H1 (cell line): ENCODE data around the gene NIT2. TPM values are rescaled to one million over a fixed set of nuclear protein-coding genes. Genes with fewer than 3 reads are reported as not detected.

ENCODE experiments used
- CTCF ChIA-PET: fragments of 300-600 bp; sonication (Branson Sonifier 250); formaldehyde crosslinking; loops from one replicate; lab custom pipeline; 2021; ENCODE audit not compliant: partially characterized antibody; lab: Charles Lee
- POLR2A ChIA-PET: fragments of 300-600 bp; sonication (Branson Sonifier 250); formaldehyde crosslinking; loops from one replicate; lab custom pipeline; 2021; ENCODE audit warnings: inconsistent platforms; ENCODE audit not compliant: partially characterized antibody; lab: Charles Lee
- DNase-seq, 2 experiments: peaks; one replicate each; pipeline versions ENCODE4 v3.0.0 to v3.0.0-alpha.2; 2010 to 2022; ENCODE audit warnings: low spot score in 2 of 2, low read depth in 1 of 2, mixed read lengths in 1 of 2
- FAIRE-seq: peaks from 2 replicates; lab custom pipeline; 2011; peaks lifted over from hg19 to GRCh38; lab: Jason Lieb, UNC
- H2AFZ ChIP-seq: 2 replicates; pipeline ENCODE4 v1.8.1; 2012; ENCODE audit warnings: low read length, inconsistent platforms
- H2AK5ac ChIP-seq: 2 replicates; pipeline ENCODE4 v1.6.1; 2013; ENCODE audit warnings: low read depth, low read length
- H2BK120ac ChIP-seq: replicated peaks from 2 replicates; pipeline ENCODE3; 2013; ENCODE audit warnings: low read depth, low read length, inconsistent platforms
- H2BK12ac ChIP-seq: 2 replicates; pipeline ENCODE4 v1.6.1; 2013; ENCODE audit warnings: low read depth, low read length
- H2BK15ac ChIP-seq: 2 replicates; pipeline ENCODE4 v1.6.1; 2013; ENCODE audit warnings: low read length
- H2BK20ac ChIP-seq: 2 replicates; pipeline ENCODE4 v1.6.1; 2013; ENCODE audit warnings: low read length
- H2BK5ac ChIP-seq: 2 replicates; pipeline ENCODE4 v1.6.1; 2013; ENCODE audit warnings: low read depth, low read length
- H3K14ac ChIP-seq: 2 replicates; pipeline ENCODE4 v1.6.1; 2013; ENCODE audit warnings: inconsistent platforms; ENCODE audit not compliant: insufficient read length
- H3K18ac ChIP-seq: 2 replicates; pipeline ENCODE4 v1.6.1; 2013; ENCODE audit warnings: low read length; ENCODE audit errors: extremely low read depth
- H3K23ac ChIP-seq: 2 replicates; pipeline ENCODE4 v1.6.1; 2013; ENCODE audit warnings: inconsistent platforms; ENCODE audit not compliant: insufficient read length
- H3K23me2 ChIP-seq: 2 replicates; pipeline ENCODE4 v1.6.1; 2013; ENCODE audit warnings: low read depth, low read length
- H3K27ac ChIP-seq: 2 replicates; pipeline ENCODE4 v1.6.1; 2011; ENCODE audit warnings: low read depth, low read length, inconsistent platforms
- H3K27me3 ChIP-seq, 4 experiments: replicated peaks in 1 of 4; 1 replicate in 1 of 4; 2 replicates in 3 of 4; pipeline versions ENCODE4 v1.6.1 to v1.8.1; 2011 to 2013; ENCODE audit warnings: low read length in 3 of 4, mild to moderate bottlenecking in 3 of 4, inconsistent platforms in 2 of 4, mixed read lengths in 2 of 4, moderate library complexity in 1 of 4; ENCODE audit not compliant: control insufficient read depth in 3 of 4, insufficient read depth in 3 of 4; ENCODE audit errors: extremely low read depth in 1 of 4
- H3K36me3 ChIP-seq, 4 experiments: 2 replicates each; pipeline versions ENCODE4 v1.6.1 to v1.8.1; 2011 to 2013; ENCODE audit warnings: mild to moderate bottlenecking in 4 of 4, low read length in 3 of 4, moderate library complexity in 2 of 4, control low read depth in 1 of 4, inconsistent platforms in 1 of 4; ENCODE audit not compliant: insufficient read depth in 4 of 4, control insufficient read depth in 2 of 4
- H3K4ac ChIP-seq: replicated peaks from 2 replicates; pipeline ENCODE3; 2013; ENCODE audit warnings: low read length, low read depth, mixed read lengths, inconsistent platforms; ENCODE audit not compliant: insufficient read length
- H3K4me1 ChIP-seq, 4 experiments: replicated peaks in 1 of 4; 1 replicate in 1 of 4; 2 replicates in 3 of 4; pipeline versions ENCODE4 v1.6.1 to v1.8.1; 2011 to 2013; ENCODE audit warnings: low read length in 3 of 4, inconsistent platforms in 2 of 4, mixed read lengths in 1 of 4; ENCODE audit not compliant: insufficient read depth in 4 of 4, control insufficient read depth in 3 of 4
- H3K4me2 ChIP-seq, 2 experiments: 2 replicates each; pipeline versions ENCODE4 v1.6.1 to v1.8.1; 2011 to 2013; ENCODE audit warnings: low read depth in 2 of 2, low read length in 2 of 2, control low read depth in 1 of 2, inconsistent platforms in 1 of 2, mild to moderate bottlenecking in 1 of 2; ENCODE audit not compliant: insufficient read depth in 1 of 2
- H3K4me3 ChIP-seq, 4 experiments: fragments of 200-600, 300-600 bp in 1 of 4; sonication (generic), shearing (Covaris generic), sonication (Bioruptor Twin) in 1 of 4; 2 replicates each; pipeline versions ENCODE4 v1.5.1 to v1.8.1; 2011 to 2016; ENCODE audit warnings: low read length in 4 of 4, low read depth in 3 of 4, control low read depth in 2 of 4, inconsistent platforms in 2 of 4, mild to moderate bottlenecking in 2 of 4, mixed read lengths in 1 of 4, moderate library complexity in 1 of 4; ENCODE audit not compliant: insufficient read depth in 2 of 4; ENCODE audit errors: extremely low read depth in 1 of 4
- H3K56ac ChIP-seq: replicated peaks from 2 replicates; pipeline ENCODE3; 2013; ENCODE audit warnings: low read depth, mild to moderate bottlenecking, mixed read lengths, low read length, inconsistent platforms; ENCODE audit not compliant: insufficient read length
- H3K79me1 ChIP-seq: 2 replicates; pipeline ENCODE4 v1.6.1; 2013; ENCODE audit warnings: low read depth, low read length, control low read depth
- H3K79me2 ChIP-seq, 2 experiments: 2 replicates each; pipeline versions ENCODE4 v1.6.1 to v1.8.1; 2012 to 2013; ENCODE audit warnings: low read length in 2 of 2, mild to moderate bottlenecking in 2 of 2, inconsistent platforms in 1 of 2; ENCODE audit not compliant: insufficient read depth in 2 of 2, control insufficient read depth in 1 of 2
- H3K9ac ChIP-seq, 4 experiments: replicated peaks in 1 of 4; 1 replicate in 1 of 4; 2 replicates in 3 of 4; pipeline versions ENCODE4 v1.6.1 to v1.8.1; 2011 to 2013; ENCODE audit warnings: low read depth in 3 of 4, low read length in 3 of 4, control low read depth in 2 of 4, mild to moderate bottlenecking in 2 of 4, moderate library complexity in 2 of 4, inconsistent platforms in 1 of 4; ENCODE audit errors: extremely low read depth in 1 of 4
- H3K9me3 ChIP-seq, 2 experiments: 2 replicates each; pipeline versions ENCODE4 v1.6.1 to v1.8.1; 2012 to 2013; ENCODE audit warnings: mild to moderate bottlenecking in 2 of 2, moderate library complexity in 2 of 2, control low read depth in 1 of 2, inconsistent platforms in 1 of 2, low read depth in 1 of 2, low read length in 1 of 2, mixed read lengths in 1 of 2; ENCODE audit not compliant: insufficient read depth in 2 of 2
- H4K20me1 ChIP-seq, 2 experiments: replicated peaks in 1 of 2; 2 replicates each; pipeline versions ENCODE3 to v1.8.1; 2011 to 2013; ENCODE audit warnings: inconsistent platforms in 2 of 2, low read length in 2 of 2, mild to moderate bottlenecking in 1 of 2; ENCODE audit not compliant: insufficient read depth in 2 of 2, control insufficient read depth in 1 of 2
- H4K5ac ChIP-seq: 2 replicates; pipeline ENCODE4 v1.6.1; 2013; ENCODE audit warnings: low read length, low read depth, mixed read lengths, inconsistent platforms; ENCODE audit not compliant: insufficient read length
- H4K8ac ChIP-seq: 2 replicates; pipeline ENCODE4 v1.8.0; 2013; ENCODE audit warnings: mild to moderate bottlenecking, moderate library complexity, low read length, inconsistent platforms; ENCODE audit not compliant: insufficient read depth; ENCODE audit errors: extremely low read depth
- H4K91ac ChIP-seq: replicated peaks from 2 replicates; pipeline ENCODE3; 2013; ENCODE audit warnings: low read length, mixed read lengths, inconsistent platforms; ENCODE audit not compliant: insufficient read length
- CBX5 ChIP-seq: fragments of 300-800, 300-1000 bp; sonication (generic); IDR thresholded peaks from 2 replicates; pipeline ENCODE4 v1.7.1; 2016; ENCODE audit warnings: antibody characterized with exemption, low read length, low read depth
- USF2 ChIP-seq: IDR thresholded peaks from 2 replicates; pipeline ENCODE4 v1.6.1; 2011; ENCODE audit warnings: low read length, improper control_type of control experiment
- YY1 ChIP-seq: IDR thresholded peaks from 2 replicates; pipeline ENCODE4 v1.6.1; 2011; ENCODE audit warnings: low read depth, mild to moderate bottlenecking, low read length
- WGBS, 2 experiments: shearing (Covaris generic) in 1 of 2; methylation state at CpG; one replicate each; pipeline versions ENCODE4 v1.1.6 to v1.1.7; 2013 to 2015; ENCODE audit warnings: low lambda C conversion rate in 2 of 2, mixed read lengths in 2 of 2, inconsistent platforms in 1 of 2, low coverage in 1 of 2, missing lambda C conversion rate in 1 of 2; ENCODE audit not compliant: insufficient replicate concordance in 2 of 2, insufficient coverage in 1 of 2, insufficient read length in 1 of 2; ENCODE audit errors: extremely low coverage in 1 of 2, missing lambda C conversion rate in 1 of 2; 5-methylcytosine and 5-hydroxymethylcytosine counted together
- polyA plus RNA-seq, 7 experiments: library from polyadenylated mRNA; depleted of rRNA in 3 of 7; stranded (reverse) in 5 of 7; unstranded in 2 of 7; fragments of >200 nt in 5 of 7; fragments of 200-250 nt in 2 of 7; gene quantifications; 1 replicate in 5 of 7; 2 replicates in 1 of 7; 4 replicates in 1 of 7; pipeline versions ENCODE4 v1.2.1 to v1.2.3, GENCODE V29; 2011 to 2013; ENCODE audit warnings: missing spikeins in 2 of 7, mixed read lengths in 2 of 7
- total RNA-seq: library from RNA; stranded (reverse); fragmentation: NEBNext Ultra II Directional; extraction: Animal tissue kit (Norgen Biotek cat#: 25700); gene quantifications from 2 replicates; pipeline ENCODE4 v1.2.1, GENCODE V29; 2021
- TF ChIP-seq, protein P1 (sequence below), 3 experiments: IDR thresholded peaks; 1 replicate in 2 of 3; 2 replicates in 1 of 3; pipeline versions ENCODE4 v1.5.1 to v1.6.1; 2011; ENCODE audit warnings: low read length in 3 of 3, mild to moderate bottlenecking in 3 of 3, inconsistent platforms in 2 of 3, low read depth in 1 of 3, moderate library complexity in 1 of 3; ENCODE audit not compliant: insufficient read depth in 1 of 3; ENCODE audit errors: control extremely low read depth in 1 of 3

Gene NIT2
- total and polyA plus RNA-seq, 2 of the 8 experiments (the other 6 are each of a cell fraction or from before 2014, with no cell fraction given): 15.2 to 25.3 TPM

DNA sequence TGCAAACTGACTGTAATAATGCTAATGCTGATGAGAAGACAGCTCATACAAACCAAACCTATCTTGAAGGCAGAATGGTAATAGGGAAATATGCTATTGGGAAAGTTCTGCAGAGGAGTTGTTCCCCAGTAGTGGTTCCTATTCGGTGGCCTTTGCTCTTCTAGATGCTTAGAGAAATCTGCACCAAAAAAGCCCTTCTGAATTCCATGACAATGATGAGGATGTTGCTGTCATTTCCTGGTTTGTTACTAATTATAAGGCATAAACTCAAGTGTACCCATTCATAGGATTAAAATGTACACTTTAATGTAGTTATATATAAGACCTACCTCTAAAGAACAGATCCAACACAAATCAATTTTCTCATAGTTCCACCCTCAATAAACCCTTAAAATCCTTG lies 36.2 kb downstream of the NIT2 start:
- no peak overlapping the region for H4K91ac ChIP-seq
- 0 out of 2 replicates have a peak, but pooled peaks cover 2% of the 10 kb centered on the region for H3K79me1 ChIP-seq
- peaks cover 0 to 1% of the 10 kb centered on the region in 2 experiments for H4K20me1 ChIP-seq
- CTCF ChIA-PET: interaction anchor here (0.9 kb wide), 1 partner anchor 16 kb away, joined by 5 read pairs; no protein-coding TSS in a partner anchor
- DNase-seq: no peak
- no peak overlapping the region for H2AK5ac ChIP-seq
- H3K27me3 ChIP-seq: no peaks in the 10 kb centered on the region
- H3K9ac ChIP-seq: no peak overlapping the region
- 88% methylated on average over 1 of the region's 1 CpG; no CpG with 5 or more reads in 1 of the 2 experiments for WGBS, 2 experiments
- no peak overlapping the region for H2AFZ ChIP-seq
- no peak overlapping the region for H3K4me3 ChIP-seq
- H2BK5ac ChIP-seq: no peak overlapping the region
- POLR2A ChIA-PET: interaction anchor here (1.2 to 1.5 kb wide), 2 partner anchors 11 to 31 kb away, joined by 3 to 8 read pairs; partner anchors contain the start of gene LNP1
- H2BK120ac ChIP-seq: no peak overlapping the region
- H3K18ac ChIP-seq: no peak overlapping the region
- no peak overlapping the region for H3K14ac ChIP-seq
- peaks cover 3 to 67% (median 28%) of the 10 kb centered on the region in 4 experiments for H3K36me3 ChIP-seq
- no peak overlapping the region for H3K56ac ChIP-seq
- H3K4ac ChIP-seq: no peak overlapping the region
- no peak overlapping the region for H4K5ac ChIP-seq
- no peak overlapping the region for H3K4me2 ChIP-seq
- H3K79me2 ChIP-seq: no peaks in the 10 kb centered on the region
- H2BK20ac ChIP-seq: no peak overlapping the region
- FAIRE-seq: no peak
- H3K27ac ChIP-seq: no peak overlapping the region
- no peak overlapping the region for H2BK15ac ChIP-seq
- H3K23me2 ChIP-seq: no peaks in the 10 kb centered on the region
- no peak overlapping the region for H2BK12ac ChIP-seq
- H3K23ac ChIP-seq: no peak overlapping the region
- no peaks in the 10 kb centered on the region for H3K9me3 ChIP-seq
- H3K4me1 ChIP-seq: no peaks in the 10 kb centered on the region
- H4K8ac ChIP-seq: no peak overlapping the region
- no peak for TF ChIP-seq YY1
- TF ChIP-seq CBX5: no peak
- TF ChIP-seq, protein P1, sequence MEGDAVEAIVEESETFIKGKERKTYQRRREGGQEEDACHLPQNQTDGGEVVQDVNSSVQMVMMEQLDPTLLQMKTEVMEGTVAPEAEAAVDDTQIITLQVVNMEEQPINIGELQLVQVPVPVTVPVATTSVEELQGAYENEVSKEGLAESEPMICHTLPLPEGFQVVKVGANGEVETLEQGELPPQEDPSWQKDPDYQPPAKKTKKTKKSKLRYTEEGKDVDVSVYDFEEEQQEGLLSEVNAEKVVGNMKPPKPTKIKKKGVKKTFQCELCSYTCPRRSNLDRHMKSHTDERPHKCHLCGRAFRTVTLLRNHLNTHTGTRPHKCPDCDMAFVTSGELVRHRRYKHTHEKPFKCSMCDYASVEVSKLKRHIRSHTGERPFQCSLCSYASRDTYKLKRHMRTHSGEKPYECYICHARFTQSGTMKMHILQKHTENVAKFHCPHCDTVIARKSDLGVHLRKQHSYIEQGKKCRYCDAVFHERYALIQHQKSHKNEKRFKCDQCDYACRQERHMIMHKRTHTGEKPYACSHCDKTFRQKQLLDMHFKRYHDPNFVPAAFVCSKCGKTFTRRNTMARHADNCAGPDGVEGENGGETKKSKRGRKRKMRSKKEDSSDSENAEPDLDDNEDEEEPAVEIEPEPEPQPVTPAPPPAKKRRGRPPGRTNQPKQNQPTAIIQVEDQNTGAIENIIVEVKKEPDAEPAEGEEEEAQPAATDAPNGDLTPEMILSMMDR (IDR thresholded peaks at IDR 0.05; ENCODE audit: control extremely low read depth in 1 of 3, insufficient read depth in 1 of 3, low read depth in 1 of 3, low read length in 3 of 3): no peak
- no peak for TF ChIP-seq USF2
